Vagina (tissue), 2 donors: ENCODE results near the gene PDIA5. TPM values are rescaled to one million over a fixed set of nuclear protein-coding genes. Genes with fewer than 3 reads are reported as not detected.

ENCODE experiments used
- DNase-seq, 2 donors: peaks; one replicate each; pipeline ENCODE4 v3.0.0-alpha.2; 2017; ENCODE audit errors: extremely low spot score in 2 of 2
- H3K27ac ChIP-seq: fragments of 200-600 bp; sonication (generic); one replicate; pipeline ENCODE4 v1.5.1; 2019
- H3K27me3 ChIP-seq: fragments of 200-600 bp; sonication (generic); one replicate; pipeline ENCODE4 v1.5.1; 2019
- H3K36me3 ChIP-seq, 2 donors: fragments of 200-600 bp; sonication (generic); one replicate each; pipeline ENCODE4 v1.5.1; 2017 to 2019
- H3K4me1 ChIP-seq: fragments of 200-600 bp; sonication (generic); one replicate; pipeline ENCODE4 v1.5.1; 2019
- H3K4me3 ChIP-seq, 2 donors: fragments of 200-600 bp; sonication (generic); 1 replicate in 1 of 2; 2 replicates in 1 of 2; pipeline ENCODE4 v1.5.1; 2016 to 2019
- H3K9me3 ChIP-seq: fragments of 200-600 bp; sonication (generic); one replicate; pipeline ENCODE4 v1.5.1; 2019
- POLR2A ChIP-seq, 2 donors: fragments of 450-650 bp; IDR thresholded peaks; one replicate each; pipeline ENCODE4 v1.6.1; 2017; ENCODE audit warnings: antibody characterized with exemption in 2 of 2, mild to moderate bottlenecking in 2 of 2, moderate library complexity in 2 of 2
- POLR2AphosphoS5 ChIP-seq, 2 donors: sonication (generic); formaldehyde crosslinking; IDR thresholded peaks; one replicate each; pipeline ENCODE4 v1.9.0; 2017; ENCODE audit warnings: antibody characterized with exemption in 2 of 2, mild to moderate bottlenecking in 2 of 2, low read depth in 1 of 2; ENCODE audit not compliant: insufficient read depth in 1 of 2
- intact Hi-C: fragments of 100-400 bp; cut with DNase I; formaldehyde crosslinking; loops from one replicate; pipeline ENCODE4 v1.15.1; 2023
- total RNA-seq: library from RNA; depleted of rRNA; stranded (reverse); fragments of >200 nt; gene quantifications from one replicate; pipeline ENCODE4 v1.2.3, GENCODE V29; 2016
- TF ChIP-seq, protein P1 (sequence below), 3 experiments: fragments of 450-650 bp in 2 of 3; fragments of 200-600 bp in 1 of 3; sonication (generic) in 1 of 3; IDR thresholded peaks; one replicate each; pipeline ENCODE4 v1.5.1; 2017 to 2019; ENCODE audit warnings: antibody characterized with exemption in 3 of 3, mild to moderate bottlenecking in 2 of 3, moderate library complexity in 2 of 3

PDIA5 gene
- total RNA-seq, 1 donor from 2014 or later = 18.9 TPM

DNA sequence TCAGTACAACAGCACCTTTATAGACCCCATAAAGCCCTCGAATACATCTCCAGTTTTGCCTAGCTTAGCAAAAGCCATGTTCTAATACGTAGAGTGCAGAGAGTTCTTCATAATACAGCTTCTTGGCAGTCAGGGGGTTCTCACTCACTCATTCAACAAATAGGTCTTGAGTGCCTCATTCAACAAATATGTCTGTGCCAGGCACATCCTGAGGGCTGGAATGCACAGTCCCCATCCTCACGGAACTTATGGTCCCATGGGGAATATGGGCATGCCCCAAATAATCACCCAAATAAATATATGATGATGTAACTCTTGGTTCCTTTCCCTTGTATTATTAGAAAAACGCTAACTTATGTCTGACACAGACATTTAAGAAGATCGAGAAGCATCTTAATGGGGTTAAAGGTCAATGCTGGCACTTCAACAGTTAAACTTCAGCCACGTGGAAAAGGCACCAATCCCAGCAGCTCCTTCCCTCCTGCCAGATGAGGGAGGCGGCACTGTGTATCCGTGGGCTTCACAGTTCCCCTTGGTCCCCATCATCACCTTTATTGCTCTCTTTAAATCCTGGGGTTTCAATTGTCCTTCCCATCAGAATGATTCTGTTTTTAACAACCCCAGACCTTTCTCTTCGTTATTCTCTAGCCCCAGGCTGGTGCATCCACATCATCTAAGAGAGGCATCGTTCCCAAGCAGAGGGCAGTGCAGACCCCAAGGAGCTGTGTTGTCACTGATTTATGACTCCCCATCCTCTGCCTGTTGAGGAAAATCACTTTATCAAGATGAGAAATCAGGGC is 20.4 kb upstream of the PDIA5 start:
- Histone ChIP-seq H3K27me3 (no peaks in the 10 kb centered on the region), H3K9me3 (no peaks in the 10 kb centered on the region), H3K4me3 (no peak overlapping the region), H3K36me3 (no peaks in the 10 kb centered on the region), H3K27ac (no peak overlapping the region), H3K4me1 (no peaks in the 10 kb centered on the region)
- intact Hi-C loops = no loop called here
- DNase-seq = no peak
- no peak for TF ChIP-seq POLR2A (IDR thresholded peaks at IDR 0.05)
- TF ChIP-seq, protein P1, sequence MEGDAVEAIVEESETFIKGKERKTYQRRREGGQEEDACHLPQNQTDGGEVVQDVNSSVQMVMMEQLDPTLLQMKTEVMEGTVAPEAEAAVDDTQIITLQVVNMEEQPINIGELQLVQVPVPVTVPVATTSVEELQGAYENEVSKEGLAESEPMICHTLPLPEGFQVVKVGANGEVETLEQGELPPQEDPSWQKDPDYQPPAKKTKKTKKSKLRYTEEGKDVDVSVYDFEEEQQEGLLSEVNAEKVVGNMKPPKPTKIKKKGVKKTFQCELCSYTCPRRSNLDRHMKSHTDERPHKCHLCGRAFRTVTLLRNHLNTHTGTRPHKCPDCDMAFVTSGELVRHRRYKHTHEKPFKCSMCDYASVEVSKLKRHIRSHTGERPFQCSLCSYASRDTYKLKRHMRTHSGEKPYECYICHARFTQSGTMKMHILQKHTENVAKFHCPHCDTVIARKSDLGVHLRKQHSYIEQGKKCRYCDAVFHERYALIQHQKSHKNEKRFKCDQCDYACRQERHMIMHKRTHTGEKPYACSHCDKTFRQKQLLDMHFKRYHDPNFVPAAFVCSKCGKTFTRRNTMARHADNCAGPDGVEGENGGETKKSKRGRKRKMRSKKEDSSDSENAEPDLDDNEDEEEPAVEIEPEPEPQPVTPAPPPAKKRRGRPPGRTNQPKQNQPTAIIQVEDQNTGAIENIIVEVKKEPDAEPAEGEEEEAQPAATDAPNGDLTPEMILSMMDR (IDR thresholded peaks at IDR 0.05) = no peak
- no peak for TF ChIP-seq POLR2AphosphoS5 (IDR thresholded peaks at IDR 0.05; ENCODE audit: insufficient read depth in 1 of 2, low read depth in 1 of 2)

DNA sequence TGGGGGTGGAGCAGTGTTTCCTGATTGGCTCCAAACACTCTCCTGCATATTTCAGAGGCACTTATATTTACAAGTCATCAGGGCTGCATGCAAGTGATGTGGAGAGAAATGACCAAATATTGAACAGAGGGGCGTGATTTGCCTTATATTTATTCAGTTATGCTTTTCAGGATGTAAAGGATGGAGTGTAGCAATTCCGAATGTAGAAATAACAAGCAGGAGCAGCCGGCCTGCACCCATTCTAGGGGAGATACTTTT is 19.8 kb upstream of the PDIA5 start:
- intact Hi-C loops = no loop called here
- Histone ChIP-seq H3K4me1 (no peaks in the 10 kb centered on the region), H3K27ac (no peak overlapping the region), H3K9me3 (no peaks in the 10 kb centered on the region), H3K4me3 (no peak overlapping the region), H3K27me3 (no peaks in the 10 kb centered on the region), H3K36me3 (no peaks in the 10 kb centered on the region)
- DNase-seq = no peak
- TF ChIP-seq POLR2AphosphoS5 (IDR thresholded peaks at IDR 0.05; ENCODE audit: insufficient read depth in 1 of 2, low read depth in 1 of 2) (no peak), POLR2A (IDR thresholded peaks at IDR 0.05) (no peak)
- TF ChIP-seq, protein P1 (IDR thresholded peaks at IDR 0.05) = no peak

DNA sequence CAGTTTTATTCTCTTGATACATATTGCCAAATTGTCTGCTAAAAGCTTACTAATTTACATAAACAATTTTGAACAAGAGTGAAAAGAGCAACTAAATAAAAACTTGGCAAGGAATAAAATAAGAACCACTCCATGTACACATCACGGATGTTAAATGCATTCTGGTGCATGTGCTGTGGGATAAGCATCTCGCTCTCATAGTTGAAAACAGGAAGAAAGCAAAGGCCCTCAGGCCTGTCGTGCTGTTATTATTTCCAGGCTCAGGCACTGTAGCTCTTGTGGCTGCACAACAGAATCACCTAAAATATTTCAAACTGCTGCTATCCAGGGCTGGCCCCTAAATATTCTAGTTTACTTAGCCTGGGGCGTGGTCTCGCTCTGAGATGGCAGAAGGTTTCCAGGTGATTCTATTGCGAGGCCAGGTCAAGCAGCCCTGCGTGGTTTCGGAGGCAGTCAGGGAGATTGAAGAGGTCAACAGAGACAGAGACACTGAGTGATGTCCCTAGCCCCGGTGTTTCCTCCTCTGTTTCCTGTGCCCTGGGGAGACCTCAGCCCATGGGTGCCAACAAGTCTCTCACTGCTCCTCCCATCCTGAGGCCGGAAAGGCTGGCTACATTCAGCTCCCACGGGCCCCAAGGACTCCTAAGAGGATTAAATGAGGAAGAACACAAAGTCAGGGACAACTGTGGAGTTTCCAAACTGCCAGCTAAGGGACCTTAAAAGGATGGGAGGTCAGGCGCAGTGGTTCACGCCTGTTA is 18.2 kb upstream of the PDIA5 start:
- no peak overlapping the region for H3K4me3 ChIP-seq
- no peaks in the 10 kb centered on the region for H3K27me3 ChIP-seq
- H3K27ac ChIP-seq = no peak overlapping the region
- TF ChIP-seq POLR2A (IDR thresholded peaks at IDR 0.05) = no peak
- no peaks in the 10 kb centered on the region for H3K36me3 ChIP-seq
- intact Hi-C loops = no loop called here
- no peaks in the 10 kb centered on the region for H3K9me3 ChIP-seq
- no peaks in the 10 kb centered on the region for H3K4me1 ChIP-seq
- DNase-seq = no peak

DNA sequence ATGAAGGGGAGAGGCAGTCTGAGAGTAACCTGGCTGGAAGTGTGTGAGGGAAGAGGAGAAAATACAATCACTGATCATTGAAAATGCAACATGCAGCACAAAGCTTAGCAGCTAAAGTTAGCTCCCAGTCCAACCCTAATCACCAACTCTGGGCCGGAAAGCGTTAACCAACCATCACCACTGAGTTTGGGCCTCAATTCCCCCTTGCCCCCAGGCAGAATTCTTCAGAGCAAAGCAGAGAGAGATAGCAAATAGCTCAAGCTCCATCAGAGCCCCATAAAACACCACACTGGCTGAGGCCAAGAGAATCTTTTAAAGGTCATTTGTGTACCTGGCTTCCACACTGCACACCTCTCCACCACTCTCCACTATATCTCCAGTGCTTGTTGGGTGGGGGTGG is 16.2 kb upstream of the PDIA5 start:
- Histone ChIP-seq H3K9me3 (no peaks in the 10 kb centered on the region), H3K36me3 (no peaks in the 10 kb centered on the region), H3K4me1 (no peaks in the 10 kb centered on the region), H3K27ac (no peak overlapping the region), H3K4me3 (no peak overlapping the region), H3K27me3 (no peaks in the 10 kb centered on the region)
- DNase-seq = no peak
- TF ChIP-seq, protein P1 (IDR thresholded peaks at IDR 0.05) = no peak
- TF ChIP-seq POLR2AphosphoS5 (IDR thresholded peaks at IDR 0.05; ENCODE audit: insufficient read depth in 1 of 2, low read depth in 1 of 2) = no peak
- no peak for TF ChIP-seq POLR2A (IDR thresholded peaks at IDR 0.05)
- intact Hi-C loops = no loop called here

DNA sequence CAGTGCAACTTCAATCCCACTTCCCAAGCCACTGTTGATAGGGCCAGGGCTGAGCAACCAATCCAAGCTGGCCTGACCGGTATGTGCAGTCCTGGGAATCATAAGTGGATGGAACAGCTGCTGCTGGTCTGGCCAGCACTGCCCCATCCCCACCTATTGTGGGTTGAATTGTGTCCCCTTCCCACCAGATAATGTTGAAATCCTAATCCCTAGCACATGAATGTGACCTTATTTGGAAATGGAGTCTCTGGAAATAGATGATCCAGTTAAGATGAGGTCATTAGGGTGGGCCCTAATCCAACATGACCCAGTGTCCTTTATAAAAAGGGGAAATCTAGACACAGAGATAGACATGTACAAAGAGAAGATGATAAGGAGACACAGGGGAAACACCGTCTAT is 13.7 kb upstream of the PDIA5 start:
- Histone ChIP-seq H3K27ac (no peak overlapping the region), H3K27me3 (no peaks in the 10 kb centered on the region), H3K9me3 (no peaks in the 10 kb centered on the region), H3K36me3 (no peaks in the 10 kb centered on the region), H3K4me3 (no peak overlapping the region), H3K4me1 (no peaks in the 10 kb centered on the region)
- intact Hi-C loops = no loop called here
- DNase-seq = no peak
- TF ChIP-seq POLR2AphosphoS5 (IDR thresholded peaks at IDR 0.05; ENCODE audit: insufficient read depth in 1 of 2, low read depth in 1 of 2) (no peak), POLR2A (IDR thresholded peaks at IDR 0.05) (no peak)
- TF ChIP-seq, protein P1 (IDR thresholded peaks at IDR 0.05) = no peak
